HG02970 (cell line): ENCODE data around the gene RTN1.
"Not testable (repeated sequence)": the region's sequence is repeated elsewhere in the genome, so short reads cannot be mapped to it uniquely, and the experiment has no call there.

Experiments
- ATAC-seq: cut with Tn5 transposase; IDR thresholded peaks from one replicate; pipeline ENCODE4 v1.9.1; 2021; ENCODE audit warnings: mild to moderate bottlenecking, moderate library complexity, moderate number of reproducible peaks; ENCODE audit not compliant: unreplicated experiment, low FRiP score

The RTN1 gene

DNA sequence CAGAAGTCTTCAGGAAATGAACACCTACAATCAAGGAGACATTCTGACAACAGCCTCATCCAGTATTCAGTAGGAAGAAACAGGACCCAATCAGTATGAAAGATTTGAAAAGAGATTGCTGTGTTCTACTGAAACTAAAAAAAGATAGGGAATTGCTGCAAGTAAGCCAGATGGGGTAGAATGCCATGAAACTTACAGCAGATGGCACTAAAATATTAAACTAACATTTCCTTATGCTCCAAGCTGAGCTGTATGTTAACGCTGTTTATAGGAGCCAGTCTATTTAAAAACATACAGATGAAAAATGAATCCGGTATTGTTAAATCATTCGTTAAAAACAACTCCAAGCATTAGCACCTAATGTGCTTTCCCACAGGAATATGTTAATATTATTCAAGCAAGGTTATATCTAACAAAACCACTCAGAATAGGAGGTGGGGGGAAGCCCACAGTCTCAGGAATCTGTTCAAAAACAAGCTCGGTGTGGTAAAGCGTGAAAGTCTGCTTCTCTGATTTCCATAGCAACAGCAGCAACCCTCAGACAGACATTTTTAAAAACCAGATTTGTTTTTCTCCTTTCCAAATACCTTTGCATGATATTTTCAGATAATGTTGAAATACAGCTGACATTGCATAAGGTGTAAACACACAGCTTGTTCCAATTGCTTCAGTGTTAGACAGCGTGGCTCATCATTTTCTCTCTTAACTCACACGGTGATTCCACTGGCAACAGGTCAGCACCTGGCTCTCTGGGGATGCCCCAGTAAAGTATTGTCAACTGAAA, 162.6 kb downstream of the RTN1 start:
- no peak for ATAC-seq

DNA sequence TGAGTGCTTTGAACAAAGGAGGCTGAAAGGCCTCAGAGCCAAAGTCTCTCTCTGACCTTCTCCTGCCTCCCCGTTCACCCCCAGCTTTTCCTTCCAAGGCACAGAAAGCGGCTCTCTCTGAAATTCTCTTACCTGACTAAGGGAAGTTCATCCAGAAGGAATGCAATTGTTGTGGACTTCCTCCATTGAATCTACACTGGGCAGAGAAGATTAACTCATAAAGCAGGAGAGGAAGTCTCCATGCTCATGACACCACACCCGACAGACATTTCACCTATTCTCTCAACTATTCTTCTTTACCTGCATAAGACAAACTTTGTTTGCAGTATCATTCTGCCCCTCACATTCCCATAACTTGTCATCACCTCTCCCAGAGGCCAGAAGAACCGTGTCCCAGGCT, 164.7 kb downstream of the RTN1 start:
- no peak for ATAC-seq

DNA sequence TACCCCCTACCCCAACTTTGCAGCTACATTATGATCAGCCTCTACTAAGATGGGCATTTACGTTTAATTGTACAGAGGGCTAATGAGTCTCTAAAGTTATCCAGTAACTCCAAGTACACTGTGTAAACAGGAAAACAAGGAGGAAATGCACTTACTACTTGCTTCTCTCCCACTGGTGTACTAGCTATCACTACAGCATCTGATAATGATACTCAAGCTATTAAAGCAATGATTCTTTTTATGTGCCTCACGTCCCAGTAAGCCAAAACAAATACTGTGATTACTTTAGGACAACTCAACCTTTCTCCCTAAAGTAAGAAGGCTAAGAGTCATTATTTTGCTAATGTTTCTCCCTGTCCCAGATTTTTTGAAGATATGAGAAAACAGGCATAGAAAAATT, 165.3 kb downstream of the RTN1 start:
- ATAC-seq, result no peak

DNA sequence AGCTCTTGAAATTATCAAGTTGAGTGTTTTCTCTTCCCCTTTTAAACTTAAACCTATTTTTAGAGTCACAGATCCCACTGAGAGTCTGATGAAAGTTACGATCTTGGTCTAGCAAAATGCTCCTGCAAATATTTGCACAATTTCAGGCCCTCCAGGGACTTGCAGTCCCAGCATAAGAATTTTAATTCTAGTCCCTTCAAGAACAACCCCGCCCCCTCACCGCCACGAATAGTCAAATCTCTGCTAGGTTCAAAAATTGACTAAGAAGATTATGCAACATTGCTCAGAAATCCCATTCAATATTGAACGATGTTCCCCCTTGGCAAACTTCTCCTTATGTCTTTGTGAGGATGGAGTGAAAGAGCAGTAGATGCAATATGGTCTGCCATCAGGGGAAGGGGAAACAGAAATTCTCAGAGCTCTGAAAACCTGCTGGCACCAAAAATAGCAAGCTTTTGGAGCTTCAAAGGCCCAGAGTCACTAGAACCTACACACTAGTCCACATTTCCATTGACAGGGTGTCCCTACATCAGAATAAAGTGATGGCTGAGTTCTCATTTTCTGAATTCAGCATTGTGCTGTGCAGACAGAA, 166.4 kb downstream of the RTN1 start:
- no peak for ATAC-seq

- ATAC-seq, result no peak
Observed at GRCh38 chr14:59699442-59699841, 171.1 kb downstream of the RTN1 start.

DNA sequence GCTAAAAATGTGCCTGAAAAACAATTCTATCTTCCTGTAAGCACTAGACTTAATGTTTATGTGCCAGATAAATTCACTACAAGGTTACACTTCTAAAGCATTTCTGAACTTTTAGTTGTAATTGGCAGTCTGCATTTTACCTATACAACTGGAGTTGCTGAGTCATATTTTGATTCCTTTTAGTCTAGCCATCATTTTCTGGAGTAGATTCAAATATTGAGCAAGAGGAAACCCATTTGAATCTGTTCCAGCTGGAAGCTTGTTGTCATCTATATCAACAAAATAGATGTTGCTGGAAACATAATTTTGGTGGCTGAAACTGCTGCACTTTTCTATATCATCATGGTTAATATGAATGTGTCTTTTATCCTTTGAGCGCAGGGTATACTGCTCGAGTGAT, 171.8 kb downstream of the RTN1 start:
- ATAC-seq, result no peak

GRCh38 chr14:59695198-59695597, 175.4 kb downstream of the RTN1 start:
- ATAC-seq, result no peak

DNA sequence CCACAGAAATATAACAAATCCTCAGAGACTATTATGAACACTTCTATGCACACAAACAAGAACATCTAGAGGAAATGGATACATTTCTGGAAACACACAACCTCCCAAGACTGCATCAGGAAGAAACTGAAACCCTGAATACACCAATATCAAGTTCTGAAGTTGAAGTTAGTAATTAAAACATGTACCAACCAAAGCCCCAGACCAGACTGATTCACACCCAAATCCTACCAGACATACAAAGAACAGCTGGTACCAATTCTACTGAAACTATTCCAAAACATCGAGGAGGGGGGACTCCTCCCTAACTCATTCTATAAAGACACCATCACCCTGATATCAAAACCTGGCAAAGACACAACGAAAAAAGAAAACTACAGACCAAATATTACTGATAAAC, 179.3 kb downstream of the RTN1 start:
- no peak for ATAC-seq

DNA sequence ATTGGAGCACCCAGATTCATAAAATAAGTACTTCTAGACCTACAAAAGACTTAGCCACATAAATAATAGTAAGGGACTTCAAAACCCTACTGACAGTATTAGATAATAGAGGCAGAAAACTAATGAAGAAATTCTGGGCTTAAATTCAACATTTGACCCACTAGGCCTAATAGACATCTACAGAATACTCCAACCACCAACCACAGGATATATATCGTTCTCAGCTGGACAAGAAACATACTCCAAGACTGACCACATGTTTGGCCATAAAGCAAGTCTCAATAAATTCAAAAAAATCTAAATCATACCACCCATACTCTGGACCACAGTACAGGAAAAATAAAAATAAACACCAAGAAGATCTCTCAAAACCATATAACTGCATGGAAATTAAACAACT, 180.2 kb downstream of the RTN1 start:
- no peak for ATAC-seq

- ATAC-seq, result peak; percentile 91
Observed at GRCh38 chr14:59688224-59689170, 182.1 kb downstream of the RTN1 start.

GRCh38 chr14:59687663-59688062, 182.9 kb downstream of the RTN1 start:
- no peak for ATAC-seq

DNA sequence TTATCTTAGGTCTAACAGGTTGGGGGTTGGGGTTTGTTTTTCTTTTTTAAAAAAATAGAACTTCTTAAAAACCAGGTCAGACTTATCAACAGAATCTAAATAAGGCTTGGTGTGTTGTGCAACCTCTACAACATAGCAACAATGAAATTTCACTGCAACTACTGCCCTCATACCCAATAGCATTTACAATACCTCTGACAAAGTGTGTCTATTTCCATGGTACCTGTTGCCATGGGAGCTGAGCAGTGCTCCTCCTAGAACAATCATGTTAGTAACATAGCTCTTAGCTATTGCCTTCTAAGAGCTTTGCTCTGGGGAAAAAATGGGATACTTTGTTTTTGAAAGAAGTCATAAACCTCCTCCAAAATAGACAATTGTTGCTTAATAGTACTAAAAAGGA, 190.7 kb downstream of the RTN1 start:
- ATAC-seq, result no peak

DNA sequence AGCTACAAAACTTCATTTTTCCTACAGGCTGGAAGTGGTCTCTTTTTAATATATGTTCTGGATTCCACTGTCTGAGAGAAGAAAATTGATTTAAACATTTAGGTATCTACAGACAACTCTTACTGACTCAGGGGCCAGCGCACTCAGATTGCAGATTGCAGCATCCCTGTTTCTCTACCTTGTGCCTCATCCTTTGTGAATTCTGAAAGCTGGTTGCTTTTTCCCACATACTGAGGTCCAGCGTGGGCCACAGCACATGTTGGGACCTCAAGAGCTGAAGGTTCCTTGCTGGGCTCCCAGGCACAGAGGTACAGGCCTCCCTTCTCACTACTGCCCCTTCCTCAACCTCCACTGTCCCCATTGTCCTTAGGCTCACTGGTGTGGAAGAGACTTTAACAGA, 192.2 kb downstream of the RTN1 start:
- ATAC-seq, result no peak

DNA sequence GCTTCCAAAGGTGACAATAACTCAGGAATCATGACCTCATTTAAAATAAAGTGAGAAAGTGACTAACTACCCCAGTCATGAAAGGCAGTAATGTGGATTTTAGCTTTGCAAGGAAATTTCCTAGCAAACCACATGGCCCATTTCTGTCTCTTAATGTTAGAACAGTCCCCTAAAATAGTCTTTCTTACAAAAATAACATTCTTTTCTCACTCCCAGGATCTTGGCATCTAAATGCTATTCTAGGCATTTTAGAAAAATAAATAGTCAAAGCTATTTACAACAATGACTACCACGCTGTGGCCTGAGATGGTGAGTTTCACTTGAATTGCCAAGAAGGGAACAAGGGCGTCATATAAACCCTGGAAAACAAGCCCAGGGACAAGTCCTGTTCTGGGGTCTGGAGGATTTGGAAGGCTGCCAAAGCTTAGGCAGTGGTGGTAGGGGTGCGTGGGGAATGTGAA, 192.8 kb downstream of the RTN1 start:
- ATAC-seq, result no peak

DNA sequence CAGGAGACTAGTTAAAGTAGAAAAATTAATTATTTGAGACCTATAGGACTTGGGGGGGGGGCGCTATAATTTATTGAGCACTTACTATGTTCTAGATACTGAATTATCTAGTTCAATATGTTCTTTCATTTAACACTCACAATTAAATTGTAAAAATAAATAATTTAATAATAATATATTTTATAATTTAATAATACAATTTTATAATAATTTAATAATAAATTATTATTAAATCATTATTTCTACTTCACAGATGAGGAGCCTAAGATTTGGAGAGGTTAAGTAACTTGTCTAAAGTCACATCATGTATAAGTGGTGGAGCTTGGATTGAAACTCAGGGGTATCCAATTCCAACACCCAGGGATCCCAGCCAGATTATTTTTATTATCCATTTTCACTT, 195.2 kb downstream of the RTN1 start:
- no peak for ATAC-seq

- ATAC-seq, result no peak
Observed at GRCh38 chr14:59664741-59665140, 205.8 kb downstream of the RTN1 start.

DNA sequence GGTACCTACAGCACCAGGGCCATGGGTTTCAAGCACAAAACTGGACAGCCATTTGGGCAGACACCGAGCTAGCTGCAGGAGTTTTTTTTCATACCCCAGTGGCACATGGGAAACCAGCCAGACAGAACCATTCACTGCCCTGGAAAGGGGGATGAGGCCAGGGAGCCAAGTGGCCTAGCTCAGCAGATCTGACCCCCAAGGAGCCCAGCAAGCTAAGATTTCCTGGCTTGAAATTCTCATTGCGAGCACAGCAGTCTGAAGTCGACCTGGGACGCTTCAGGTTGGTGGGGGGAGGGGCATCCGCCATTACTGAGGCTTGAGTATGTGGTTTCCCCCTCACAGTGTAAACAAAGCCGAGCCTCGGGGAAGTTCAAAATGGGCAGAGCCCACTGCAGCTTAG, 212.8 kb downstream of the RTN1 start:
- no peak for ATAC-seq

DNA sequence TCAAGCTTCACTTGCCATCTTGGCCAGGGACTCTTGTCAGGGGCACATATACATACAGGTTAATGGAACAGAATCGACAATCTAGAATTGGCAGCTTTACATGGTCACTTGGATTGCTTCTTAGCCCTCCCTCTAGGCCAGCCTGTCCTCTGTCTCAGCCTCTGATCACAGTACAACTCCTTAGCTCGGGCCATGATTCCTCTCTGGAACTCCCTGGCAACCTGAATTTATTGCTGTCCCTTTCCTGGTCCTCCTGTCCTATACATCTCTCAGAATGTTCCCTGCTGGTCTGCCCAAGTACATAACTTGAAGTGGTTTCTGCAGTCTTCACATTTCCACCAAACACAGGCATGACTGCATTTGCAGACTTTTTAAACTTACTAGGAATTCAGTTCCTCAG, 214.1 kb downstream of the RTN1 start:
- no peak for ATAC-seq

DNA sequence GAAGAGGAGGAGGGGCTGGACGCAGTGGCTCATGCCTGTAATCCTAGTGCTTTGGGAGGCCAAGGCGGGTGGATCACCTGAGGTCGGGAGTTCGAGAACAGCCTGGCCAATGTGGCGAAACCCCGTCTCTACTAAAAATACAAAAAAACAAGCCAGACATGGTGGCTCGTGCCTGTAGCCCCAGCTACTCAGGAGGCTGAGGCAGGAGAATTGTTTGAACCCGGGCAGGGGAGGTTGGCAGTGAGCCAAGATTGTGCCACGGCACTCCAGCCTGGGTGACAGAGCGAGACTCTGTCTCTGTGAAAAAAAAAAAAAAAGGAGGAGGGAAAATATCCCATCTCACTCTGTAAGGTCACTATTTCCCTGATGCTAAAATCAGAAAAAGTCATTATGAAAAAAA, 216.4 kb downstream of the RTN1 start:
- not testable (repeated sequence) for ATAC-seq

DNA sequence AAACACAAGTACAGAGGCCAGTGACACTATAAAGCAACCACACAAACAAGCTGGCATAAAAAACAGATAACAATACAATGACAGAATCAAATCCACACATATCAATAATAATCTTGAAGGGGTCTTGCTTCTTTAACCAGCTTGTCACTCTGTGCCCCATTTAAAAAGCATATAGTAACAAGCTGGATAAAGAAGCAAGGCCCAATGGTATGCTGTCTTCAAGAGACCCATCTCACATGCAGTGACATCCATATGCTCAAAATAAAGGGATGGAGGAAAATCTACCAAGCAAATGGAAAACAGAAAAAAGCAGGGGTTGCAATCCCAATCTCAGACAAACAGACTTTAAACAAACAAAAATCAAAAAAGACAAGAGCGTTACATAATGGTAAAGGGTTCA, 223.7 kb downstream of the RTN1 start:
- not testable (repeated sequence) for ATAC-seq

DNA sequence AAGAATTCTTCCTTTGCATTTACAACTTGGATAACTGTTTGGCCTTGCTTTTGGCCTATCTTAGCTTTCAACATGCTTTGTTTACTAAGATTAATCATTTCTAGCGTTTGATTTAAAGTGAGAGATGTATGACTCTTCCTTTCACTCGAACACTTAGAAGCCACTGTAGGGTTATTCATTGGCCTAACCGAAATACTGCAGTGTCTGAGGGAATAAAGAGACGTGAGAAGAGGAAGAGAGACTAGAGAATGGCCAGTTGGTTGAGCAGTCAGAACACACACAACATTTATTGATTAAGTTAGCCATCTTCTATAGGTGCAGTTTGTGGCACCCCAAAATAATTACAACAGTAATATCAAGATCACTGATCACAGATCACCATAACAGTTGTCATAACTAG, 231.7 kb downstream of the RTN1 start:
- ATAC-seq, result no peak
